Activated CD4-positive, alpha-beta memory T cell treated with anti-CD3 and anti-CD28 coated beads, Interleukin-2, amount 10 ng/mL, durations not matched to agents 7 days and 5 days (primary cell): ENCODE results near the gene TTLL8. TPM values are rescaled to one million over a fixed set of nuclear protein-coding genes. Genes with fewer than 3 reads are reported as not detected.

ENCODE experiments used
- CTCF ChIA-PET: fragments of 350-600 bp; sonication (Branson Sonifier 250); formaldehyde crosslinking; loops from one replicate; lab custom pipeline; 2021; ENCODE audit warnings: antibody characterized with exemption, inconsistent platforms; lab: Charles Lee
- POLR2A ChIA-PET: fragments of 350-600 bp; sonication (Branson Sonifier 250); formaldehyde crosslinking; loops from one replicate; lab custom pipeline; 2021; ENCODE audit warnings: antibody characterized with exemption; lab: Charles Lee
- DNase-seq: peaks from one replicate; pipeline ENCODE4 v3.0.0-alpha.2; 2020
- H3K27ac Mint-ChIP-seq: one replicate; pipeline ENCODE4 v1.8.0; 2021; ENCODE audit warnings: mild to moderate bottlenecking, mixed read lengths
- H3K27me3 Mint-ChIP-seq: one replicate; pipeline ENCODE4 v1.8.0; 2021; ENCODE audit warnings: mixed read lengths
- H3K36me3 Mint-ChIP-seq: one replicate; pipeline ENCODE4 v1.8.0; 2021; ENCODE audit warnings: low read depth, mixed read lengths
- H3K4me1 Mint-ChIP-seq: one replicate; pipeline ENCODE4 v1.8.0; 2021; ENCODE audit warnings: mixed read lengths
- H3K4me3 Mint-ChIP-seq: one replicate; pipeline ENCODE4 v1.8.0; 2021; ENCODE audit warnings: mild to moderate bottlenecking, mixed read lengths
- H3K9me3 Mint-ChIP-seq: one replicate; pipeline ENCODE4 v1.8.0; 2021; ENCODE audit warnings: mixed read lengths
- total RNA-seq, 2 experiments: library from RNA; stranded (reverse); gene quantifications; one replicate each; pipeline ENCODE4 v1.2.3, GENCODE V29; 2021

Gene TTLL8
- total RNA-seq, 2 experiments from 2014 or later: not detected

- POLR2A ChIA-PET: no interaction called here
- Mint-ChIP-seq H3K27ac (no peak overlapping the region), H3K27me3 (no peaks in the 10 kb centered on the region), H3K4me1 (no peaks in the 10 kb centered on the region), H3K36me3 (no peaks in the 10 kb centered on the region), H3K4me3 (no peak overlapping the region), H3K9me3 (no peaks in the 10 kb centered on the region)
- DNase-seq: no peak
- CTCF ChIA-PET: no interaction called here
These were observed 20.7 kb upstream of the TTLL8 start for GRCh38 chr22:50078761-50079160.

DNA sequence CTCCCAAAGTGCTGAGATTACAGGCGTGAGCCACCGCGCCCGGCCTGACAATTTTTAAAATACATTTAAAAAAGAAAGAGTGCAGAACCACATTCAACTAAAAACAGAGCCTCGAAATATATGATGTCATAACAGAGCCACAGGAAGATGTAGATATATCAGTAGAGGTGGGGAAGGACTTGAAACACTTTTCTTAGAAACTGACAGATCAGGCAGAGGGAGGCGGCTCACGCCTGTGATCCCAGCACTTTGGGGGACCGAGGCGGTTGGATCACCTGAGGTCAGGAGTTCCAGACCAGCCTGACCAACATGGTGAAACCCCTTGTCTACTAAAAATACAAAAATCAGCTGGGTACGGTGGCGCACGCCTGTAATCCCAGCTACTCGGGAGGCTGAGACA, 20.1 kb upstream of the TTLL8 start:
- Mint-ChIP-seq H3K4me1 (no peaks in the 10 kb centered on the region), H3K36me3 (no peaks in the 10 kb centered on the region), H3K9me3 (no peaks in the 10 kb centered on the region), H3K27ac (no peak overlapping the region), H3K27me3 (no peaks in the 10 kb centered on the region), H3K4me3 (no peak overlapping the region)
- no peak for DNase-seq
- ChIA-PET POLR2A (no interaction called here), CTCF (interaction anchor here (0.7 kb wide), 1 partner anchor 48 kb away, joined by 4 read pairs; no protein-coding TSS in a partner anchor)

DNA sequence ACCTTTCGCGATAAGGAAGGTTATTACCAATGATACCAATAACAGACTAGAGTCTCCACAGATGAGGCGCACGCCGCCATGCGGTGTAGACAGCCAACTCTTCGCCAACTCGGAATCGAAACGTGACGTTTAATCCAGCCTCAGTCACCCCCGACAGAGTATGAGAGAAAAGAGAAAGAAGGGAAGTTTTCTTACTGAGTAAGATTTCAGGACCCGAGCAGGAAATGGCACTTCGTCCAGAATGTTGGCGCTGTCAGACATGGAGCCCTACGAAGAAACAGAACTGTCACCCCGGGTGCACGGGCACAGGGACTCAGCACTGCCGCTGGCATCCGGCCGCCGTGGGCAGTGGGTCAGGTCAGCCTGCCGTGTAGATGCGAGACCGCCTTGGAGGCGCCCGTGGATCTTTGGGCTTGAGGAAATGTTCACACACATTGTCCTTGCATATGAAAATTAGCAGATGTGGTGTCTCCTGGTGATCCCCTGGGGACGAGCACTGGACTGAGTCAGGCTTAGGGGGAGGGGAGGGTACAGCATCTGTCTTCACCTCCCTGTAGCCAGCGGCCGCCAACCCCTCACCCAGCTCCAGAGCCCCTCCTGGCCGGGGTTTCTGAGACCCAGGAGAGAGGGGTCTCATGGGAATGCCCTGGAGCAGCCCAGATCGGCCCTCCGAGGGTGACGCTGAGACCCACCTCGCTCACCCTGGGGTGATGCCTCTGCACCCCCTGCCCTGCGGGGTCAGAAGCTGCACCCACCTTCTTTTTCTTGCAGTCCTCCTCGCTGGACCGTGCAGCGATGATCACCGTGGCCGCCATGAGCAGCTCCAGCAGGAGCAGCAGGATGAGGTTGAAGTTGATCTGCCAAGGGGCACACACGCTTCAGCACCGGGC, 18.8 kb upstream of the TTLL8 start:
- ChIA-PET POLR2A (no interaction called here), CTCF (no interaction called here)
- Mint-ChIP-seq H3K36me3 (no peaks in the 10 kb centered on the region), H3K4me3 (no peak overlapping the region), H3K9me3 (no peaks in the 10 kb centered on the region), H3K27ac (no peak overlapping the region), H3K27me3 (no peaks in the 10 kb centered on the region), H3K4me1 (no peaks in the 10 kb centered on the region)
- DNase-seq: no peak

DNA sequence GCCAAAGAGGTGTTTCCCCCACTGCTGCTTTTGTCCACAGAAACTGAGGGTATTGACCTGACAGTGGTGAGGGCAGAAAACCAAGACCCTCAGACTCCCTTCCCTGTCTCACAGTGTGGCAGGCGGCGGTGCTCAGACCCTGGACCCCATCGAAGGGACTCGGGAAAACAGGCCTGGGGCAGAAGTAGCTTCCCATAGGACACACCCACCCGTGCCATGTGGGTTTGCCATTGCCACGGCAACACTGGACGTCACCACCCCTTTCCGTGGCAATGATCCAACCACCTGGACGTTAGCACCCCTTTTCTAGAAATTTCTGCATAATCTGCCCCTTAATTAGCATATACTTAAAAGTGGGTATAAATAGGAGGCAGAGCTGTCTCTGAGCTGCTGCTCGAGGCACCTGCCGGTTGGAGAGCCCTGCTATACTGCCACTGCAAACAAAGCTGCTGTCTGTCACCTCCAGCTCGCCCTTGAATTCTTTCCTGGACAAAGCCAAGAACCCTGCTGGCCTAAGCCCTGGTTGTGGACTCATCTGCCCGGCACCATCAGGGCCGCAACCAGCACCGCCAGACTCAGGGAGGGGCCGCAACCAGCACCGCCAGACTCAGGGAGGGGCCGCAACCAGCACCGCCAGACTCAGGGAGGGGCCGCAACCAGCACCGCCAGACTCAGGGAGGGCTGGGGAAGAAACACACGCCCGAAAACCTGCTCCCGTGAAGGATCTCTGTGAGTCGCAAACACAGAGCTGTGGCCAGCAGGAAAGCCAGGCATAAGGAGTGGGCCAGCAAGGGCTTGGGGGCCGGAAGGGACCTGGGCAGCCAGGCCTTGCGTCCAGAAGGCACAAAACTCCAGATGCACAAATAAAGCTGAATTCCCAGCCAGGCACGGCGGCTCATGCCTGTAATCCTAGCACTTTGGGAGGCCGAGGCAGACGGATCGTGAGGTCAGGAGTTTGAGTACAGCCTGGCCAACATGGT, 16.7 kb upstream of the TTLL8 start:
- Mint-ChIP-seq H3K9me3 (no peaks in the 10 kb centered on the region), H3K4me3 (no peak overlapping the region), H3K4me1 (no peaks in the 10 kb centered on the region), H3K27me3 (no peaks in the 10 kb centered on the region), H3K36me3 (no peaks in the 10 kb centered on the region), H3K27ac (no peak overlapping the region)
- ChIA-PET CTCF (no interaction called here), POLR2A (no interaction called here)
- no peak for DNase-seq

GRCh38 chr22:50074056-50074455, 16.0 kb upstream of the TTLL8 start:
- DNase-seq: no peak
- ChIA-PET POLR2A (no interaction called here), CTCF (no interaction called here)
- no peaks in the 10 kb centered on the region for H3K27me3 Mint-ChIP-seq
- H3K36me3 Mint-ChIP-seq: no peaks in the 10 kb centered on the region
- H3K27ac Mint-ChIP-seq: no peak overlapping the region
- no peak overlapping the region for H3K4me3 Mint-ChIP-seq
- H3K9me3 Mint-ChIP-seq: no peaks in the 10 kb centered on the region
- no peaks in the 10 kb centered on the region for H3K4me1 Mint-ChIP-seq

GRCh38 chr22:50072714-50073538, 14.8 kb upstream of the TTLL8 start:
- no peak overlapping the region for H3K27ac Mint-ChIP-seq
- no peaks in the 10 kb centered on the region for H3K27me3 Mint-ChIP-seq
- H3K4me1 Mint-ChIP-seq: no peaks in the 10 kb centered on the region
- no peak overlapping the region for H3K4me3 Mint-ChIP-seq
- H3K9me3 Mint-ChIP-seq: no peaks in the 10 kb centered on the region
- CTCF ChIA-PET: no interaction called here
- no peaks in the 10 kb centered on the region for H3K36me3 Mint-ChIP-seq
- DNase-seq: no peak
- POLR2A ChIA-PET: no interaction called here

GRCh38 chr22:50072167-50072555, 14.1 kb upstream of the TTLL8 start:
- no peak for DNase-seq
- ChIA-PET POLR2A (no interaction called here), CTCF (no interaction called here)
- H3K4me3 Mint-ChIP-seq: no peak overlapping the region
- H3K9me3 Mint-ChIP-seq: no peaks in the 10 kb centered on the region
- no peaks in the 10 kb centered on the region for H3K4me1 Mint-ChIP-seq
- H3K27me3 Mint-ChIP-seq: no peaks in the 10 kb centered on the region
- no peak overlapping the region for H3K27ac Mint-ChIP-seq
- H3K36me3 Mint-ChIP-seq: no peaks in the 10 kb centered on the region

DNA sequence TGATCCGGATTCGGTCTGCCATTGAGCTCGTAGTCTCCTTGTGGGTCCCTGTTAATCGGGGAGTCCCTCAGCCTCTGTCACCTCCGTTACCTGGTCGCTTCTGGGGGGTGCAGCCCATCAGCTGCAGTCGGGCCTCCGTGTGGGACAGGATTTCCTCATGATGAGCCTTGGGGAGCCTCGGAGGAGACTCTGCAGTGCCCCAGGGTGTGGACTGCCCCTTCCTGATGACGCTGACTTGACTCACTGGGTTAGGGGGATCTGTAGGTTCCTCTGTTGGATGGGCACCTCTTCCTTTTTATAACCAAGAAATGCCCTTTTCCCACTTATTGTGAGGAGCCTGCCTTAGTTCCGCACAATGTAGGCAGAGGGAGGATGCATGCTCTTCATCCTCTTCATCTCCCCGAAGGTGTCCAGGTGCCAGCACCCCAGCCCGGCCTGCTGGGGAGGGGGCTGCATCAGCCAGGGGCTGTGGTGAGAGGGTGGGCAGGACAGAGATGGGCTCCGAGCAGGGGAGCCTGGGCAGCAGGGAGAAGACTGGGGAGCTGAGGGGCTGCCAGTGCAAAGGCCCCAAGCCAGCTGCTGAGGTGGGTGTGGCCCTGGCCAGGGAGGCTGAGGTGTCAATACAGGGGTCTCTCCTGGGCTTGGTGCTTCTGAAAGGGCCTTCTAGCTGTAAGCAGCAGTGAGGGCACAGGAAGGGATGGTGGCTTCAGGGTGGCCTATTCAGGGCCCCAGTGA, 13.5 kb upstream of the TTLL8 start:
- CTCF ChIA-PET: no interaction called here
- Mint-ChIP-seq H3K9me3 (no peaks in the 10 kb centered on the region), H3K4me1 (no peaks in the 10 kb centered on the region), H3K4me3 (no peak overlapping the region), H3K36me3 (no peaks in the 10 kb centered on the region), H3K27me3 (no peaks in the 10 kb centered on the region), H3K27ac (no peak overlapping the region)
- POLR2A ChIA-PET: no interaction called here
- no peak for DNase-seq

- Mint-ChIP-seq H3K27ac (no peak overlapping the region), H3K27me3 (no peaks in the 10 kb centered on the region), H3K9me3 (no peaks in the 10 kb centered on the region), H3K4me3 (no peak overlapping the region), H3K36me3 (no peaks in the 10 kb centered on the region), H3K4me1 (no peaks in the 10 kb centered on the region)
- ChIA-PET POLR2A (no interaction called here), CTCF (no interaction called here)
- no peak for DNase-seq
These were observed 12.3 kb upstream of the TTLL8 start for GRCh38 chr22:50070366-50070765.

- no peak for DNase-seq
- Mint-ChIP-seq H3K9me3 (no peaks in the 10 kb centered on the region), H3K36me3 (no peaks in the 10 kb centered on the region), H3K27me3 (no peaks in the 10 kb centered on the region), H3K4me3 (no peak overlapping the region), H3K4me1 (no peaks in the 10 kb centered on the region), H3K27ac (no peak overlapping the region)
- ChIA-PET CTCF (no interaction called here), POLR2A (no interaction called here)
These were observed 10.0 kb upstream of the TTLL8 start for GRCh38 chr22:50068096-50068495.

- ChIA-PET POLR2A (no interaction called here), CTCF (interaction anchor here (0.5 kb wide), 1 partner anchor 21 kb away, joined by 3 read pairs; no protein-coding TSS in a partner anchor)
- no peaks in the 10 kb centered on the region for H3K9me3 Mint-ChIP-seq
- no peak for DNase-seq
- H3K4me3 Mint-ChIP-seq: no peak overlapping the region
- no peaks in the 10 kb centered on the region for H3K4me1 Mint-ChIP-seq
- no peak overlapping the region for H3K27ac Mint-ChIP-seq
- no peaks in the 10 kb centered on the region for H3K36me3 Mint-ChIP-seq
- no peaks in the 10 kb centered on the region for H3K27me3 Mint-ChIP-seq
These were observed 9.1 kb upstream of the TTLL8 start for GRCh38 chr22:50067244-50067643.

- H3K4me1 Mint-ChIP-seq: no peaks in the 10 kb centered on the region
- no peak overlapping the region for H3K27ac Mint-ChIP-seq
- POLR2A ChIA-PET: no interaction called here
- H3K4me3 Mint-ChIP-seq: no peak overlapping the region
- DNase-seq: no peak
- H3K9me3 Mint-ChIP-seq: no peaks in the 10 kb centered on the region
- peaks cover 7% of the 10 kb centered on the region for H3K27me3 Mint-ChIP-seq
- CTCF ChIA-PET: interaction anchor here (1.8 kb wide), 1 partner anchor 11 kb away, joined by 3 read pairs; no protein-coding TSS in a partner anchor
- no peaks in the 10 kb centered on the region for H3K36me3 Mint-ChIP-seq
These were observed 6.4 kb upstream of the TTLL8 start for GRCh38 chr22:50064453-50064852.
